Kidney (tissue), 14 donors: ENCODE data around the gene ICOS. TPM values are rescaled to one million over a fixed set of nuclear protein-coding genes. Genes with fewer than 3 reads are reported as not detected.

Source experiments
- DNase-seq, 5 donors: peaks; one replicate each; pipeline ENCODE4 v3.0.0-alpha.2; 2013 to 2020
- FAIRE-seq: peaks from 2 replicates; lab custom pipeline; 2012; peaks lifted over from hg19 to GRCh38; lab: Jason Lieb, UNC
- H3K27ac ChIP-seq, 2 donors: one replicate each; pipeline ENCODE4 v1.7.0; 2013; ENCODE audit warnings: low read depth in 2 of 2, low read length in 2 of 2, inconsistent platforms in 1 of 2
- H3K27me3 ChIP-seq: one replicate; pipeline ENCODE4 v1.7.1; 2013; ENCODE audit warnings: low read length, inconsistent platforms; ENCODE audit not compliant: control insufficient read depth, insufficient read depth
- H3K36me3 ChIP-seq, 3 donors: one replicate each; pipeline versions ENCODE4 v1.7.0 to v1.7.1; 2013; ENCODE audit warnings: low read length in 3 of 3, control low read depth in 1 of 3, inconsistent platforms in 1 of 3; ENCODE audit not compliant: insufficient read depth in 3 of 3, control insufficient read depth in 2 of 3
- H3K4me1 ChIP-seq, 3 donors: one replicate each; pipeline versions ENCODE4 v1.7.0 to v1.7.1; 2013; ENCODE audit warnings: low read length in 3 of 3, inconsistent platforms in 1 of 3, low read depth in 1 of 3; ENCODE audit not compliant: control insufficient read depth in 2 of 3, insufficient read depth in 2 of 3
- H3K4me3 ChIP-seq, 3 donors: one replicate each; pipeline versions ENCODE4 v1.7.0 to v1.8.1; 2013; ENCODE audit warnings: low read length in 3 of 3, control low read depth in 1 of 3, inconsistent platforms in 1 of 3
- H3K9ac ChIP-seq, 3 donors: one replicate each; pipeline versions ENCODE4 v1.7.0 to v1.7.1; 2013; ENCODE audit warnings: low read length in 3 of 3, control low read depth in 1 of 3, inconsistent platforms in 1 of 3
- H3K9me3 ChIP-seq, 3 donors: one replicate each; pipeline versions ENCODE4 v1.7.0 to v1.7.1; 2013; ENCODE audit warnings: low read length in 3 of 3, control low read depth in 1 of 3, inconsistent platforms in 1 of 3; ENCODE audit not compliant: control insufficient read depth in 2 of 3, insufficient read depth in 1 of 3
- intact Hi-C: fragments of 100-400 bp; cut with DNase I; formaldehyde crosslinking; loops from one replicate; pipeline ENCODE4 v1.11.1; 2022
- polyA plus RNA-seq: library from polyadenylated mRNA; stranded (reverse); fragments of 350-450 nt; fragmentation: Illumina TruSeq; extraction: RNeasy Lipid Tissue Mini Kit (QIAGEN cat#74804); gene quantifications from one replicate; pipeline ENCODE4 v1.2.3, GENCODE V29; 2014; ENCODE audit warnings: low read depth, low replicate concordance; ENCODE audit not compliant: insufficient read depth
- total RNA-seq: library from RNA; stranded (reverse); fragmentation: NEBNext Ultra II Directional; extraction: Animal tissue kit (Norgen Biotek cat#: 25700); gene quantifications from one replicate; pipeline ENCODE4 v1.2.1, GENCODE V29; 2021
- TF ChIP-seq, protein P1 (sequence below): IDR thresholded peaks from 3 replicates; pipeline ENCODE4 v1.5.1; 2012; ENCODE audit warnings: mild to moderate bottlenecking, moderate library complexity, borderline replicate concordance; ENCODE audit not compliant: insufficient read depth; ENCODE audit errors: extremely low read depth
- donor health status: control.
- donor health status: control.
- donor health status: control.
- donor health status: control.
- donor health status: control.
- donor health status: DM: yes; HTN: yes; CAD: no.
- donor health status: Normal renal cell carcinoma (clear cell type).

ICOS gene
- total and polyA plus RNA-seq, 2 donors from 2014 or later = 0.85 TPM; not detected in 1

DNA sequence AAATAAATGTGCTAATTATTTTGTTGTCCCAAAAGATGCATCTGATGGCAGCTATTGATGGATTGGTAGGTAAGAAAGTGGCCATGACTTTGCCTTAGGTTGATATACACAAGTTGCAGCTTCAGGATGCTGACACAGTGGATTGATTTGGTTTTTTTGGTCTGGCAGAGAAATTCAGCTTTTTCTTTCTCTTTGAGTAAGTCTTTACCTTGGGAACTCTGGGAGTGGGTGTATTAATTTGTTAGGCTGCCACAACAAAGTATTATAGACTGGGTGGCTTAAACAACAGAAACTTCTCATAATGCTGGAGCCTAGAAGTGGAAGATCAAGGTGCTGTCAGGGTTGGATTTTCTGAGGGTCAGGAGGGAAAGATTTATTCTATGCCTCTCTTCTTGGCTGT, 19.8 kb upstream of the ICOS start:
- no peaks in the 10 kb centered on the region for H3K27me3 ChIP-seq
- TF ChIP-seq, protein P1, sequence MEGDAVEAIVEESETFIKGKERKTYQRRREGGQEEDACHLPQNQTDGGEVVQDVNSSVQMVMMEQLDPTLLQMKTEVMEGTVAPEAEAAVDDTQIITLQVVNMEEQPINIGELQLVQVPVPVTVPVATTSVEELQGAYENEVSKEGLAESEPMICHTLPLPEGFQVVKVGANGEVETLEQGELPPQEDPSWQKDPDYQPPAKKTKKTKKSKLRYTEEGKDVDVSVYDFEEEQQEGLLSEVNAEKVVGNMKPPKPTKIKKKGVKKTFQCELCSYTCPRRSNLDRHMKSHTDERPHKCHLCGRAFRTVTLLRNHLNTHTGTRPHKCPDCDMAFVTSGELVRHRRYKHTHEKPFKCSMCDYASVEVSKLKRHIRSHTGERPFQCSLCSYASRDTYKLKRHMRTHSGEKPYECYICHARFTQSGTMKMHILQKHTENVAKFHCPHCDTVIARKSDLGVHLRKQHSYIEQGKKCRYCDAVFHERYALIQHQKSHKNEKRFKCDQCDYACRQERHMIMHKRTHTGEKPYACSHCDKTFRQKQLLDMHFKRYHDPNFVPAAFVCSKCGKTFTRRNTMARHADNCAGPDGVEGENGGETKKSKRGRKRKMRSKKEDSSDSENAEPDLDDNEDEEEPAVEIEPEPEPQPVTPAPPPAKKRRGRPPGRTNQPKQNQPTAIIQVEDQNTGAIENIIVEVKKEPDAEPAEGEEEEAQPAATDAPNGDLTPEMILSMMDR = no peak
- no peak overlapping the region for H3K27ac ChIP-seq
- H3K9me3 ChIP-seq = no peaks in the 10 kb centered on the region
- H3K36me3 ChIP-seq = no peaks in the 10 kb centered on the region
- FAIRE-seq (no peak), DNase-seq (no peak)
- intact Hi-C loops = no loop called here
- H3K9ac ChIP-seq = no peak overlapping the region
- H3K4me3 ChIP-seq = no peak overlapping the region
- peaks cover 0 to 3% (median 0%) of the 10 kb centered on the region in 3 donors for H3K4me1 ChIP-seq

DNA sequence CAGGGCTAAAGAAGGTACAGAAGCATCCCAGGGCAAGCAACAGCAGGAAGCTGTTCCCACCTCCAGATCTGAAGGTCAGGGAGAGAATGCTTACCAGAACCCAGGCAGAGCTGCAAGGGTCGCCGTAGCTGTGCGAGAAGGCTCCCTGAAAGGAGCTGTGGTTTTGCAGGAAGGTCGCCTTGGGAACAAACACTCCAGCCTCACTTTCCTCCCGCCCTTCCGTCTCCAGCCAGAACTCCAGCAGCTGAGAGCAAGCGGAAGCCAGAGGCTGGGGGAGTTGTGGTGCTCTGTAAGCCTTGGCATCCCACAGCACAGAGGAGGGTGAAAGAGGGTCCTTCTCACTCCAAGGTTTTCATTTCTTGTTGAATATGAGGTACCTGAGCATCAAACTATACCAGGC, 18.3 kb upstream of the ICOS start:
- FAIRE-seq (no peak), DNase-seq (peak in 3 of 5 donors; percentile 46 to 80 (median 48))
- Histone ChIP-seq H3K9me3 (no peaks in the 10 kb centered on the region), H3K27ac (no peak overlapping the region), H3K4me3 (no peak overlapping the region), H3K27me3 (no peaks in the 10 kb centered on the region), H3K36me3 (no peaks in the 10 kb centered on the region), H3K4me1 (peaks cover 0 to 3% (median 0%) of the 10 kb centered on the region in 3 donors), H3K9ac (no peak overlapping the region)
- TF ChIP-seq, protein P1 = no peak
- intact Hi-C loops = no loop called here

- Histone ChIP-seq H3K9me3 (no peaks in the 10 kb centered on the region), H3K27ac (no peak overlapping the region), H3K4me3 (no peak overlapping the region), H3K27me3 (no peaks in the 10 kb centered on the region), H3K4me1 (peaks cover 0 to 3% (median 0%) of the 10 kb centered on the region in 3 donors), H3K36me3 (no peaks in the 10 kb centered on the region), H3K9ac (no peak overlapping the region)
- FAIRE-seq (no peak), DNase-seq (no peak)
- intact Hi-C loops = no loop called here
- TF ChIP-seq, protein P1 = no peak
Measured at GRCh38 chr2:203918839-203919238, 17.7 kb upstream of the ICOS start.

DNA sequence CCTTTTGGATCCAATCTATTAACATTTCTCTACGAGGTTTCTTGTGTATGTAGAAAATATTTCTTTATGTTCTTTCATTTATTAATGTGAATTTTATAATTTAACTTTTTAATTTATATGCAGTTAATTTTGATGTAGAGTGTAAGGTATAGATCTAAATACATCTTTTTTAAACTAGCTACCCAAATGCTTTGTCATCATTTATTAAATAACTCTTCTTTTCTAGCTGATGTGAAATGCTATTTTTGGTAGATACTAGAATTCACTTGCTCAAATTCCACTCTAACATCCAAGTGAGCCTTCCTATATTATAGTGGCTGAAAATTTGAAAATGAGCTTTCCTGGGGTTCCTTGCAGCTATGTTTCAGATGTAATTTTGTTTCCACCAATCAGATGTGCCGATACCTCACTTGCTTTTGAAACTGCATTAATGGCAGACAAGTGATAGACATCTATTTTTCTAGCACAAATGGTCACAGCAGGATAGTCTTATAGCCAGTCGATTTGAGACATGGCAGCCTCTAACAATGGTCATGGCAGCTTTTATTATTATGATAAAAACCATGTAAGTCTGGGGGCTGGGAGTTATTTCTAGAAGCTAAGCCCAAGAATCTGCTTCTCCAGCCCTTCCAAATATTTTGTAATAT, 10.9 kb upstream of the ICOS start:
- intact Hi-C loops = no loop called here

More for the DNA sequence above, 10.9 kb upstream of the ICOS start:
- H3K9ac ChIP-seq = no peak overlapping the region
- no peaks in the 10 kb centered on the region for H3K36me3 ChIP-seq
- FAIRE-seq = no peak
- no peaks in the 10 kb centered on the region for H3K9me3 ChIP-seq
- no peaks in the 10 kb centered on the region for H3K27me3 ChIP-seq
- DNase-seq = no peak
- TF ChIP-seq, protein P1 = no peak
- no peak overlapping the region for H3K27ac ChIP-seq
- no peak overlapping the region for H3K4me3 ChIP-seq
- H3K4me1 ChIP-seq = no peaks in the 10 kb centered on the region
